Tibial nerve (tissue), 4 donors: ENCODE data around the gene LPXN. TPM values are rescaled to one million over a fixed set of nuclear protein-coding genes. Genes with fewer than 3 reads are reported as not detected.

ENCODE experiments used
- DNase-seq, 2 donors: peaks; one replicate each; pipeline ENCODE4 v3.0.0-alpha.2; 2019; ENCODE audit warnings: low spot score in 2 of 2
- H3K27ac ChIP-seq, 4 donors: fragments of 200-600 bp; sonication (generic) in 3 of 4; one replicate each; pipeline ENCODE4 v1.5.1; 2017 to 2019; ENCODE audit warnings: mild to moderate bottlenecking in 1 of 4
- H3K27me3 ChIP-seq, 2 donors: fragments of 200-600 bp; sonication (generic) in 1 of 2; one replicate each; pipeline versions ENCODE4 v1.5.1 to v1.6.0; 2017 to 2019
- H3K36me3 ChIP-seq, 3 donors: fragments of 200-600 bp; sonication (generic); one replicate each; pipeline ENCODE4 v1.5.1; 2018 to 2019
- H3K4me1 ChIP-seq, 4 donors: fragments of 200-600 bp; sonication (generic) in 3 of 4; one replicate each; pipeline ENCODE4 v1.5.1; 2017 to 2019
- H3K4me3 ChIP-seq, 4 donors: fragments of 200-600 bp; sonication (generic) in 3 of 4; one replicate each; pipeline ENCODE4 v1.5.1; 2017 to 2019; ENCODE audit warnings: mild to moderate bottlenecking in 1 of 4, moderate library complexity in 1 of 4
- H3K9me3 ChIP-seq, 4 donors: fragments of 200-600 bp; sonication (generic) in 3 of 4; one replicate each; pipeline ENCODE4 v1.5.1; 2017 to 2019
- EP300 ChIP-seq, 2 donors: sonication (generic); formaldehyde crosslinking; IDR thresholded peaks; one replicate each; pipeline ENCODE4 v1.6.1; 2017; ENCODE audit warnings: antibody characterized with exemption in 2 of 2, mild to moderate bottlenecking in 1 of 2
- POLR2A ChIP-seq, 2 donors: fragments of 450-650 bp; IDR thresholded peaks; one replicate each; pipeline ENCODE4 v1.6.1; 2017; ENCODE audit warnings: antibody characterized with exemption in 2 of 2, mild to moderate bottlenecking in 2 of 2, moderate library complexity in 2 of 2
- WGBS, 2 donors: methylation state at CpG; one replicate each; pipeline ENCODE4 v1.1.5; 2018; 5-methylcytosine and 5-hydroxymethylcytosine counted together
- total RNA-seq, 4 donors: library from RNA; depleted of rRNA; stranded (reverse); fragments of >200 nt; gene quantifications; one replicate each; pipeline ENCODE4 v1.1.0, GENCODE V29; 2016
- TF ChIP-seq, protein P1 (sequence below), 5 experiments: fragments of 200-600 bp in 3 of 5; fragments of 450-650 bp in 2 of 5; sonication (generic) in 3 of 5; IDR thresholded peaks; one replicate each; pipeline ENCODE4 v1.5.1; 2016 to 2019; ENCODE audit warnings: antibody characterized with exemption in 5 of 5, mild to moderate bottlenecking in 3 of 5, moderate library complexity in 2 of 5

Gene LPXN
- total RNA-seq, 4 donors from 2014 or later, result 10.3 to 13.2 (median 11.9) TPM

DNA sequence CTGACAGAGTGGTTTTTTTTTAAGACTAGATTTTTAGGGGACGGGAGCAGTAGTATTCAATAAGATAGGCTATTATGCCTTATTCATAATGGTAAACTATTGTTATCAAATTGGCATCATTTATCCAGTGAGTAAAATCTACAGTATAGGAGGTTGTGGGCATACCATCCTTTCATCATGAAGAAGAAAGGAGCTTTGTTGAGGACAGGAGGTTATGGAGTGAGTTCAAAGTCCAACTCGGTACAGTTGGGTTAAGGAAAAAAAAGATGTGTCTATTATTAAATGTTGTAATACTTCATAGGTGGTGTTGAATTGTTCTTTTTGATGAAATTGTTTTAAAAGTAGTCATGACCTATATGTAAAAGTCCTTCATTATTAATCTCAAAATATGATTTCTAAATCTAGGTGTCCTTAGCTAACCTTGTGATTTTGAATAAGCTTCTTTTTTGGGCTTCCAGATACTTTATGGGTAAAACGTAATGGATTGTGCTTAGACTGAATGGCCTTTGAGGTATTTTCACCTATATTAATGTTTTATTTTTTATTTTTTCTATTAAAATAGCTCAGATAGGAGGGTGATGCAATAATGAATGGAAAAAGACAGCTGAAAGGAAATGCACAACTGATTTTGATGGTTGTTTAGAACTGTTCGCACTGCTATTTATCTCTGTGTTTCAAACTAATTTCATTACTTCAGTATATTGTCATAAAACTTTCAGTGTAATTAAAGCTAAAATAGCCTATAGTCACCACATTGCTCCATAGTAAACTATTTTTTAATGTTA lies 31.5 kb upstream of the LPXN start:
- DNase-seq, result no peak
- H3K36me3 ChIP-seq, result peaks cover 0 to 24% (median 0%) of the 10 kb centered on the region in 3 donors
- TF ChIP-seq POLR2A (IDR thresholded peaks at IDR 0.05), result no peak
- TF ChIP-seq EP300 (IDR thresholded peaks at IDR 0.05), result no peak
- TF ChIP-seq, protein P1, sequence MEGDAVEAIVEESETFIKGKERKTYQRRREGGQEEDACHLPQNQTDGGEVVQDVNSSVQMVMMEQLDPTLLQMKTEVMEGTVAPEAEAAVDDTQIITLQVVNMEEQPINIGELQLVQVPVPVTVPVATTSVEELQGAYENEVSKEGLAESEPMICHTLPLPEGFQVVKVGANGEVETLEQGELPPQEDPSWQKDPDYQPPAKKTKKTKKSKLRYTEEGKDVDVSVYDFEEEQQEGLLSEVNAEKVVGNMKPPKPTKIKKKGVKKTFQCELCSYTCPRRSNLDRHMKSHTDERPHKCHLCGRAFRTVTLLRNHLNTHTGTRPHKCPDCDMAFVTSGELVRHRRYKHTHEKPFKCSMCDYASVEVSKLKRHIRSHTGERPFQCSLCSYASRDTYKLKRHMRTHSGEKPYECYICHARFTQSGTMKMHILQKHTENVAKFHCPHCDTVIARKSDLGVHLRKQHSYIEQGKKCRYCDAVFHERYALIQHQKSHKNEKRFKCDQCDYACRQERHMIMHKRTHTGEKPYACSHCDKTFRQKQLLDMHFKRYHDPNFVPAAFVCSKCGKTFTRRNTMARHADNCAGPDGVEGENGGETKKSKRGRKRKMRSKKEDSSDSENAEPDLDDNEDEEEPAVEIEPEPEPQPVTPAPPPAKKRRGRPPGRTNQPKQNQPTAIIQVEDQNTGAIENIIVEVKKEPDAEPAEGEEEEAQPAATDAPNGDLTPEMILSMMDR (IDR thresholded peaks at IDR 0.05), result no peak
- WGBS, 2 donors, result 75 to 76% methylated on average over 4 of the region's 4 CpGs
- H3K27me3 ChIP-seq, result no peaks in the 10 kb centered on the region
- H3K4me1 ChIP-seq, result peaks cover 0 to 12% (median 5%) of the 10 kb centered on the region in 4 donors
- H3K9me3 ChIP-seq, result no peaks in the 10 kb centered on the region
- H3K27ac ChIP-seq, result no peak overlapping the region
- H3K4me3 ChIP-seq, result no peak overlapping the region

DNA sequence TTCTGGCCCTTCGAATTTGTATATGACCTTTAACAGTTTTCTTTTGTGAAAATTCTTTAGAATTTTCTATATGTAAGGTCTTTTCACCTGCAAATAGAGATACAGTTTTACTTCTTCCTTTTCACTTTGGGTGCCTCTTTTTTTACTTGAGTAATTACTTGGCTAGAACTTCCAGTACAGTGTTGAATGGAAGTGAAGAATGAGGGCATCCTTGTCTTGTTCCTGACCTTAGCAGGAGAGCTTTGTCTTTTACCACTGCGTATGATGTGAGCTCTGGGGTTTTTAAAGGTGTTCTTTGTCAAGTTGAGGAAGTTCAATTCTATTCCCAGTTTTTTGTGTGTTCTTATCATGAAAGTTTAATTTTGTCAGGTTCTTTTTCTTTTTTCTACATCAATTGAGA lies 24.9 kb upstream of the LPXN start:
- Histone ChIP-seq H3K36me3 (no peaks in the 10 kb centered on the region), H3K27ac (no peak overlapping the region), H3K4me1 (peaks cover 0 to 20% (median 2%) of the 10 kb centered on the region in 4 donors), H3K27me3 (no peaks in the 10 kb centered on the region), H3K4me3 (no peak overlapping the region), H3K9me3 (no peaks in the 10 kb centered on the region)
- DNase-seq, result no peak
- TF ChIP-seq, protein P1 (IDR thresholded peaks at IDR 0.05), result no peak
- TF ChIP-seq POLR2A (IDR thresholded peaks at IDR 0.05) (no peak), EP300 (IDR thresholded peaks at IDR 0.05) (no peak)
- WGBS, 2 donors, result 88 to 93% methylated on average over 2 of the region's 2 CpGs

DNA sequence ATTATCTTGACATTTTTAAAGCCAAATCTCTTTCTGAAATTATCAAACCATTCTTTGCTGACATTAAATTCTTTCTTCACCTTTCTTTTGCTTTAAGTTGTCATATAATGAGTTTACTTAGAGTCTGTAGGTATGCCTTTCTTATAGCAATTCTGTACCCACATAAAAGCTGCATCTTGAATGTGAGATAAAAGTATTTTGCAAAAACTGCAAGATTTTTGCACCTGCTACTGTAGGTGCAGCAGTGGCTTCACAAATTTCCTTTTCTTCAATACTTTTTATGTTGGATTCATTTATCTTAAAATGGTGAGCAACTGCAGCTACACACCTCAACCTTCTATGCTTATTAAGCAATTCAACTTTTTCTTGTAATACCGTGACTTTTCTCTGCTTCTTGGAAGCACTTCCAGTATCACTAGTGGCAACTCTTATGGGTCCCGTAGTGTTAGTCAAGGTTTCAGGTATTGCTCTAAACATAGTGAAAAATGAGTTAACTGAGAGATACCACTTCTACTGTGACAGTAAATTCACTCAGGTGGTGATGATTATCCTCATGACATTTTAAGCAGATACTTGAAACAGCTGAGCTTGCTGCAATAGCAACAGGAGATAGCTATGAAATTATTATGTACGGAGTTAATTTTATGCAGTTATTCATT lies 22.0 kb upstream of the LPXN start:
- no peaks in the 10 kb centered on the region for H3K27me3 ChIP-seq
- H3K4me3 ChIP-seq, result no peak overlapping the region
- H3K36me3 ChIP-seq, result no peaks in the 10 kb centered on the region
- DNase-seq, result no peak
- no peaks in the 10 kb centered on the region for H3K9me3 ChIP-seq
- H3K4me1 ChIP-seq, result peaks cover 0 to 34% (median 9%) of the 10 kb centered on the region in 4 donors
- no peak for TF ChIP-seq EP300 (IDR thresholded peaks at IDR 0.05)
- no peak for TF ChIP-seq POLR2A (IDR thresholded peaks at IDR 0.05)
- TF ChIP-seq, protein P1 (IDR thresholded peaks at IDR 0.05), result no peak
- H3K27ac ChIP-seq, result no peak overlapping the region
- WGBS, 2 donors, result 87 to 95% methylated on average over 3 of the region's 3 CpGs

DNA sequence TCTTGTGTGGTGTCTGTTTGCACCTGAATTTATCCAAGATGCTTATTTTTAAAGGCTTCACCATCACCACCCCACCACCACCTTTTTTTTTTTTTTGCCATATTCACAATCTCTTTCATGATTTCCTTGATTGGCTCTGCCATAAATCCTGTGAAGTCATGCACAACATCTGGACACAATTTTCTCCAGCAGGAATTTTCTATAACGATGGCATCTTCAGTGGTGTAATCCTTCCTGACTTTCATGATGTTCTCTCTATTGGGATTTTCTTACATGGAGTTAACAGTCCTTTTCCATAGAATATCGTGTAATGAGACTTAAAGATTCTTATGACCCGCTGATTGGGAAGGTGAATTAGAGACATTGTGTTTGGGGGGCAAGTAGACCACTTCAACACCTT lies 21.0 kb upstream of the LPXN start:
- no peak overlapping the region for H3K27ac ChIP-seq
- H3K9me3 ChIP-seq, result no peaks in the 10 kb centered on the region
- H3K27me3 ChIP-seq, result no peaks in the 10 kb centered on the region
- DNase-seq, result no peak
- TF ChIP-seq EP300 (IDR thresholded peaks at IDR 0.05) (no peak), POLR2A (IDR thresholded peaks at IDR 0.05) (no peak)
- TF ChIP-seq, protein P1 (IDR thresholded peaks at IDR 0.05), result no peak
- H3K4me3 ChIP-seq, result no peak overlapping the region
- WGBS, 2 donors, result 87 to 91% methylated on average over 3 of the region's 3 CpGs
- peaks cover 0 to 35% (median 9%) of the 10 kb centered on the region in 4 donors for H3K4me1 ChIP-seq
- peaks cover 0 to 2% (median 0%) of the 10 kb centered on the region in 3 donors for H3K36me3 ChIP-seq

DNA sequence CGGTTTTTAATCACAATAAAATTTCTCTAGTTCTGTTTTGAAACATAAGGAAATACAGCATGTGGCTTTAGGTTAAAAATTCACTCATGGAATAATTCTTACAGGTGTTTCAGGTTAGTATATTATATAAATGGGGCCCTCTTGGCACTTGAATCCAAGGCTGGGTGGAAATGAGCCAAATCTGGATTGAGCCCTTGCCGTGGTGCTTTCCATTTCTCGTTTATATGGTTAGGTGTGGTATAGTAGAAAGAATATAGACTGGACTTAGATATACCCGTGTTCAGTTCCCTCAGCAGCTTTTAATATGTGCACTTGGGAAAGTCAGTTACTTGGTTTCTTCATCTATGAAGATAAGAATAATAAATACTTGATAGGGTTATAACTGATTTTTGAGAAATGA lies 19.2 kb upstream of the LPXN start:
- TF ChIP-seq, protein P1 (IDR thresholded peaks at IDR 0.05), result no peak
- no peak for TF ChIP-seq POLR2A (IDR thresholded peaks at IDR 0.05)
- TF ChIP-seq EP300 (IDR thresholded peaks at IDR 0.05), result no peak
- peaks cover 0 to 25% (median 7%) of the 10 kb centered on the region in 4 donors for H3K4me1 ChIP-seq
- DNase-seq, result no peak
- 88% methylated on average over 4 of the region's 4 CpGs for WGBS, 2 donors
- peaks cover 0 to 3% (median 0%) of the 10 kb centered on the region in 3 donors for H3K36me3 ChIP-seq
- no peak overlapping the region for H3K27ac ChIP-seq
- no peak overlapping the region for H3K4me3 ChIP-seq
- H3K27me3 ChIP-seq, result no peaks in the 10 kb centered on the region
- H3K9me3 ChIP-seq, result no peaks in the 10 kb centered on the region
